Heart right ventricle (tissue), 16 donors: ENCODE results near the gene HSPG2. TPM values are rescaled to one million over a fixed set of nuclear protein-coding genes. Genes with fewer than 3 reads are reported as not detected.

ENCODE experiments used
- ATAC-seq, 8 donors: fragments of 200-7000 bp; cut with Tn5 transposase; one replicate each; pipeline ENCODE4 v1.9.1; 2020; ENCODE audit warnings: mild to moderate bottlenecking in 8 of 8, moderate library complexity in 8 of 8, moderate number of reproducible peaks in 1 of 8
- DNase-seq, 2 donors: peaks; one replicate each; pipeline ENCODE4 v3.0.0-alpha.2; 2020
- H3K27ac ChIP-seq, 10 donors: fragments of 200-600 bp; sonication (generic) in 2 of 10; one replicate each; pipeline versions ENCODE4 v1.5.0 to v1.8.0; 2020 to 2022; ENCODE audit warnings: mild to moderate bottlenecking in 3 of 10
- H3K27me3 ChIP-seq, 7 donors: fragments of 200-600 bp; one replicate each; pipeline ENCODE4 v1.8.0; 2021 to 2022; ENCODE audit warnings: mild to moderate bottlenecking in 2 of 7
- H3K36me3 ChIP-seq, 9 donors: fragments of 200-600 bp; sonication (generic) in 1 of 9; one replicate each; pipeline versions ENCODE4 v1.5.0 to v1.8.0; 2020 to 2022; ENCODE audit warnings: mild to moderate bottlenecking in 2 of 9
- H3K4me1 ChIP-seq, 9 donors: fragments of 200-600 bp; sonication (generic) in 1 of 9; one replicate each; pipeline versions ENCODE4 v1.5.0 to v1.8.0; 2020 to 2022; ENCODE audit warnings: mild to moderate bottlenecking in 4 of 9
- H3K4me3 ChIP-seq, 10 donors: fragments of 200-600 bp; sonication (generic) in 2 of 10; one replicate each; pipeline versions ENCODE4 v1.5.0 to v1.8.0; 2020 to 2022; ENCODE audit warnings: mild to moderate bottlenecking in 7 of 10, moderate library complexity in 2 of 10
- H3K9me3 ChIP-seq, 11 donors: fragments of 200-600 bp in 10 of 11; sonication (generic) in 2 of 11; one replicate each; pipeline versions ENCODE4 v1.5.0 to v1.8.0; 2013 to 2022; ENCODE audit warnings: mild to moderate bottlenecking in 2 of 11, control low read depth in 1 of 11, moderate library complexity in 1 of 11
- CTCF ChIP-seq, 9 donors: fragments of 200-600 bp; sonication (generic) in 2 of 9; IDR thresholded peaks; one replicate each; pipeline versions ENCODE4 v1.5.0 to v1.8.0; 2021 to 2022; ENCODE audit warnings: antibody characterized with exemption in 9 of 9, mild to moderate bottlenecking in 5 of 9, moderate library complexity in 1 of 9
- WGBS, 2 donors: extraction: QIAGEN DNeasy Blood & Tissue Kit; methylation state at CpG; one replicate each; pipeline ENCODE4 v1.1.7; 2013; ENCODE audit warnings: inconsistent platforms in 1 of 2; 5-methylcytosine and 5-hydroxymethylcytosine counted together
- intact Hi-C, 10 donors: fragments of 100-400 bp; cut with DNase I; formaldehyde crosslinking; loops; one replicate each; pipeline versions ENCODE4 v1.11.1 to v1.14.2; 2022
- polyA plus RNA-seq, 2 donors: library from polyadenylated mRNA; stranded (reverse); fragments of 200-250 nt; gene quantifications; one replicate each; pipeline ENCODE4 v1.2.3, GENCODE V29; 2013
- total RNA-seq, 10 donors: library from RNA; stranded (reverse); fragmentation: NEBNext Ultra II Directional in 3 of 10; extraction: Animal tissue kit (Norgen Biotek cat#: 25700) in 3 of 10; gene quantifications; one replicate each; pipeline versions ENCODE4 v1.2.1 to v1.2.4, GENCODE V29; 2021 to 2023
- donor health status: Arrhythmogenic right ventricular cardiomyopathy.
- donor health status: ischemic (EF 13 %, LVEDD 7.1; RV severe dilation, severe dysfunction).
- donor health status: healthy with polysubstance abuse.
- donor health status: DM: no; HTN: yes; CAD: no.
- donor health status: DM: no; HTN: no; CAD: no.
- donor health status: ischemic (EF 25% LVEDD 6.9; RV normal size, moderate dysfunction).
- donor health status: ischemic (EF 25% LVEDD 5.7; RV mildly dilated, moderate dysfunction).
- donor health status: healthy.
- donor health status: DM: yes; HTN: yes; CAD: no.
- donor health status: Ischemic cardiomyopathy.
- donor health status: ischemic (EF 35%, LVEDD 5.7; RV mildly dilated, moderate dysfunction).
- donor health status: nonischemic (EF 11% LVEDD 7.7; RV severe dilation, severe dysfunction).
- donor health status: DM: yes; HTN: yes; CAD: no.
- donor health status: PGD.
- donor health status: ischemic (EF 29% LVEDD 5.4; RV normal size, mild dysfunction).
- donor health status: nonischemic (EF 23%, LVEDD 6.1; RV moderate dilation, normal function).

HSPG2 gene
- total and polyA plus RNA-seq, 12 donors = 221 to 508 (median 310) TPM

- ATAC-seq (peak in 1 of 8 donors; percentile 6), DNase-seq (peak in 1 of 2 donors; percentile 28)
- H3K4me1 ChIP-seq = peaks cover 39 to 89% (median 70%) of the 10 kb centered on the region in 9 donors
- peak overlapping the region; percentile 57 to 91 (median 75) for H3K4me3 ChIP-seq
- peaks cover 0 to 9% (median 0%) of the 10 kb centered on the region in 7 donors for H3K27me3 ChIP-seq
- TF ChIP-seq CTCF (IDR thresholded peaks at IDR 0.05) = no peak
- intact Hi-C loops = loop anchor here in 6 of 10 donors (2.0 to 5.0 kb wide), 3 partner anchors 26 to 39 kb away; no protein-coding TSS in a partner anchor
- peak overlapping the region; percentile 89 to 99 (median 94) for H3K27ac ChIP-seq
- 2 to 3% methylated on average over 34 of the region's 34 CpGs for WGBS, 2 donors
- peaks cover 0 to 11% (median 0%) of the 10 kb centered on the region in 9 donors for H3K36me3 ChIP-seq
- no peaks in the 10 kb centered on the region for H3K9me3 ChIP-seq
These were observed 611 bp downstream of the HSPG2 start for GRCh38 chr1:21936366-21937031.

- Histone ChIP-seq H3K27ac (peak overlapping the region; percentile 89 to 99 (median 94)), H3K4me1 (peaks cover 43 to 89% (median 75%) of the 10 kb centered on the region in 9 donors)
- intact Hi-C loops = loop anchor here in 7 of 10 donors (2.0 to 5.0 kb wide), 4 partner anchors 25 to 39 kb away; no protein-coding TSS in a partner anchor
These were observed 1.2 kb downstream of the HSPG2 start for GRCh38 chr1:21935891-21936365.

GRCh38 chr1:21935393-21935804, 1.7 kb downstream of the HSPG2 start:
- DNase-seq = no peak
- WGBS, 2 donors = 13 to 14% methylated on average over 10 of the region's 10 CpGs
- no peak for ATAC-seq
- peaks cover 48 to 91% (median 80%) of the 10 kb centered on the region in 9 donors for H3K4me1 ChIP-seq
- H3K27me3 ChIP-seq = peaks cover 0 to 9% (median 0%) of the 10 kb centered on the region in 7 donors
- TF ChIP-seq CTCF (IDR thresholded peaks at IDR 0.05) = no peak
- intact Hi-C loops = loop anchor here in 7 of 10 donors (2.0 to 5.0 kb wide), 3 partner anchors 31 to 38 kb away; no protein-coding TSS in a partner anchor
- peaks cover 0 to 11% (median 0%) of the 10 kb centered on the region in 9 donors for H3K36me3 ChIP-seq
- no peaks in the 10 kb centered on the region for H3K9me3 ChIP-seq
- H3K27ac ChIP-seq = peak overlapping the region; percentile 89 to 99 (median 94)
- peak overlapping the region; percentile 57 to 91 (median 75) for H3K4me3 ChIP-seq

More at GRCh38 chr1:21935891-21936365, 1.2 kb downstream of the HSPG2 start:
- Histone ChIP-seq H3K9me3 (no peaks in the 10 kb centered on the region), H3K4me3 (peak overlapping the region; percentile 57 to 91 (median 75)), H3K36me3 (peaks cover 0 to 11% (median 0%) of the 10 kb centered on the region in 9 donors), H3K27me3 (peaks cover 0 to 9% (median 0%) of the 10 kb centered on the region in 7 donors)
- TF ChIP-seq CTCF (IDR thresholded peaks at IDR 0.05) = no peak
- WGBS, 2 donors = 10 to 16% methylated on average over 8 of the region's 8 CpGs
- DNase-seq (peak in 1 of 2 donors; percentile 10), ATAC-seq (no peak)
